HEK293 (cell line): ENCODE measurements around the gene GALC.

Experiments used
- CTCF ChIA-PET: fragments of 350-600 bp; formaldehyde crosslinking; extraction: SDS; loops from one replicate; lab custom pipeline; 2021; ENCODE audit warnings: antibody characterized with exemption; lab: Yijun Ruan, JAX
- POLR2A ChIA-PET: fragments of 300-600 bp; formaldehyde crosslinking; extraction: SDS; loops from one replicate; lab custom pipeline; 2020; ENCODE audit warnings: antibody characterized with exemption, inconsistent platforms; lab: Yijun Ruan, JAX
- H3K27ac ChIP-seq: fragments of 200-500 bp; sonication (Bioruptor generic); 2 replicates; pipeline ENCODE4 v1.5.1; 2014; ENCODE audit warnings: low read depth, low read length, control low read depth, inconsistent platforms; ENCODE audit errors: extremely low read depth
- H3K36me3 ChIP-seq, 2 experiments: fragments of 200-500 bp in 1 of 2; sonication (Bioruptor generic) in 1 of 2; 1 replicate in 1 of 2; 2 replicates in 1 of 2; pipeline ENCODE4 v1.5.1; 2014 to 2017; ENCODE audit warnings: inconsistent platforms in 2 of 2, low read length in 2 of 2; ENCODE audit not compliant: control insufficient read depth in 2 of 2, insufficient read depth in 1 of 2
- H3K4me1 ChIP-seq: fragments of 200-500 bp; sonication (Bioruptor generic); 2 replicates; pipeline ENCODE4 v1.5.1; 2014; ENCODE audit warnings: mild to moderate bottlenecking, low read length, inconsistent platforms; ENCODE audit not compliant: control insufficient read depth, insufficient read depth
- H3K4me3 ChIP-seq: 2 replicates; pipeline ENCODE4 v1.5.1; 2011; ENCODE audit warnings: low read depth, mild to moderate bottlenecking, control low read depth, low read length, moderate library complexity
- H3K9me3 ChIP-seq: fragments of 200-500 bp; sonication (Bioruptor generic); 2 replicates; pipeline ENCODE4 v1.5.1; 2014; ENCODE audit warnings: low read depth, low read length, inconsistent platforms; ENCODE audit not compliant: control insufficient read depth, insufficient read depth
- SCRT1 ChIP-seq: fragments of 450-650 bp; formaldehyde crosslinking; IDR thresholded peaks from 2 replicates; pipeline ENCODE4 v1.5.1; 2016; ENCODE audit warnings: missing biosample characterization, missing genetic modification characterization, borderline replicate concordance
- ZBTB48 ChIP-seq: fragments of 450-650 bp; formaldehyde crosslinking; IDR thresholded peaks from 2 replicates; pipeline ENCODE4 v1.5.1; 2016; ENCODE audit warnings: missing biosample characterization, missing genetic modification characterization
- ZBTB49 ChIP-seq: fragments of 450-650 bp; formaldehyde crosslinking; IDR thresholded peaks from 2 replicates; pipeline ENCODE4 v1.5.1; 2016; ENCODE audit warnings: missing biosample characterization, missing genetic modification characterization, low read depth
- ZEB2 ChIP-seq: fragments of 450-650 bp; formaldehyde crosslinking; IDR thresholded peaks from 2 replicates; pipeline ENCODE4 v1.5.1; 2016; ENCODE audit warnings: missing biosample characterization, missing genetic modification characterization
- ZFP3 ChIP-seq: fragments of 450-650 bp; formaldehyde crosslinking; IDR thresholded peaks from 2 replicates; pipeline ENCODE4 v1.5.1; 2016; ENCODE audit warnings: low read depth, missing biosample characterization, missing genetic modification characterization
- ZFP41 ChIP-seq: fragments of 450-650 bp; formaldehyde crosslinking; IDR thresholded peaks from 2 replicates; pipeline ENCODE4 v1.5.1; 2016; ENCODE audit warnings: missing biosample characterization, missing genetic modification characterization, borderline replicate concordance
- ZNF132 ChIP-seq: fragments of 450-650 bp; formaldehyde crosslinking; IDR thresholded peaks from 2 replicates; pipeline ENCODE4 v1.5.1; 2017; ENCODE audit warnings: missing biosample characterization, missing genetic modification characterization, borderline replicate concordance
- ZNF16 ChIP-seq: fragments of 450-650 bp; formaldehyde crosslinking; IDR thresholded peaks from 2 replicates; pipeline ENCODE4 v1.5.1; 2016; ENCODE audit warnings: low read depth, missing biosample characterization, missing genetic modification characterization
- ZNF302 ChIP-seq: fragments of 450-650 bp; formaldehyde crosslinking; IDR thresholded peaks from 2 replicates; pipeline ENCODE4 v1.5.1; 2016; ENCODE audit warnings: missing biosample characterization, missing genetic modification characterization, low read depth
- ZNF37A ChIP-seq: fragments of 450-650 bp; IDR thresholded peaks from 2 replicates; pipeline ENCODE4 v1.5.1; 2018; ENCODE audit warnings: missing biosample characterization, missing genetic modification characterization
- ZNF501 ChIP-seq: fragments of 450-650 bp; formaldehyde crosslinking; IDR thresholded peaks from 2 replicates; pipeline ENCODE4 v1.5.1; 2016; ENCODE audit warnings: missing biosample characterization, missing genetic modification characterization
- ZNF521 ChIP-seq: fragments of 450-650 bp; formaldehyde crosslinking; IDR thresholded peaks from 2 replicates; pipeline ENCODE4 v1.5.1; 2017; ENCODE audit warnings: missing biosample characterization, mild to moderate bottlenecking, missing genetic modification characterization
- ZNF600 ChIP-seq: fragments of 450-650 bp; formaldehyde crosslinking; IDR thresholded peaks from 2 replicates; pipeline ENCODE4 v1.5.1; 2016; ENCODE audit warnings: missing biosample characterization, missing genetic modification characterization
- ZNF610 ChIP-seq: fragments of 450-650 bp; formaldehyde crosslinking; IDR thresholded peaks from 2 replicates; pipeline ENCODE4 v1.5.1; 2016; ENCODE audit warnings: missing biosample characterization, missing genetic modification characterization, borderline replicate concordance
- ZNF654 ChIP-seq: fragments of 450-650 bp; formaldehyde crosslinking; IDR thresholded peaks from 2 replicates; pipeline ENCODE4 v1.5.1; 2016; ENCODE audit warnings: low read depth, missing biosample characterization, missing genetic modification characterization
- ZNF777 ChIP-seq: fragments of 450-650 bp; formaldehyde crosslinking; IDR thresholded peaks from 2 replicates; pipeline ENCODE4 v1.5.1; 2017; ENCODE audit warnings: missing biosample characterization, missing genetic modification characterization, borderline replicate concordance
- ZNF791 ChIP-seq: fragments of 450-650 bp; formaldehyde crosslinking; IDR thresholded peaks from 2 replicates; pipeline ENCODE4 v1.5.1; 2016; ENCODE audit warnings: missing biosample characterization, missing genetic modification characterization

GALC gene

GRCh38 chr14:87960013-87960787, 32.8 kb downstream of the GALC start (continued):
- TF ChIP-seq ZNF132 (tag by site-specific recombination): no peak
- no peak for TF ChIP-seq ZNF302
- TF ChIP-seq ZEB2: no peak
- TF ChIP-seq ZNF791 (tag by site-specific recombination): no peak
- no peak for TF ChIP-seq ZNF501 (tag by site-specific recombination)

DNA sequence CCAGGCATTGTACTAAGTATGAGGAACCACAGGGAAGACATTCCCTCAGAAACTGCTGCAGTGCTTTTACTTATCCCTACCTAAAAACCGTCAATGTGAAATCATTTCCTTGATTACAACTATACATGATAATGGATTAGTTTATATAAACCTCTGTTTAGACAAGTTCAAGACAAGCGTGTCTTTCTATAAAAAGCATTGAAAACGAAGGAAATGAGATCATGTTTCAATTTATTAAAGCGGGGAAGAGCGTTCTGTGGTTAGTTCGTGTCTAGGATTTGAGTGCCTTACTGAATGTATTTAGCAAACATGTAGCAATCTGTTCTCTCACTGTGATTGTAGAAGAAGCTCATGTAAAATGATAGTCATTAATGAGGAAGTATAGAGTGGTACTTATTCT, 37.5 kb downstream of the GALC start:
- Histone ChIP-seq H3K4me1 (peaks cover 7% of the 10 kb centered on the region), H3K9me3 (no peaks in the 10 kb centered on the region), H3K27ac (no peak overlapping the region), H3K36me3 (no peaks in the 10 kb centered on the region), H3K4me3 (no peak overlapping the region)
- ChIA-PET POLR2A (no interaction called here), CTCF (interaction anchor here (0.7 to 1.1 kb wide), 2 partner anchors 10 to 401 kb away, joined by 4 to 5 read pairs; no protein-coding TSS in a partner anchor)
- no peak for TF ChIP-seq ZNF791 (tag by site-specific recombination)
- no peak for TF ChIP-seq ZFP3 (tag by site-specific recombination)
- no peak for TF ChIP-seq SCRT1 (tag by site-specific recombination)
- TF ChIP-seq ZNF777 (tag by site-specific recombination): no peak
- no peak for TF ChIP-seq ZBTB49 (tag by site-specific recombination)
- no peak for TF ChIP-seq ZNF16 (tag by site-specific recombination)
- no peak for TF ChIP-seq ZNF37A (tag by site-specific recombination)
- no peak for TF ChIP-seq ZNF521 (tag by site-specific recombination)

GRCh38 chr14:87952307-87953094, 40.5 kb downstream of the GALC start:
- H3K27ac ChIP-seq: no peak overlapping the region
- POLR2A ChIA-PET: no interaction called here
- CTCF ChIA-PET: interaction anchor here (0.5 to 1.3 kb wide), 6 partner anchors 8 to 290 kb away, joined by 3 read pairs; no protein-coding TSS in a partner anchor

GRCh38 chr14:87944987-87945604, 47.9 kb downstream of the GALC start:
- H3K27ac ChIP-seq: no peak overlapping the region
- CTCF ChIA-PET: interaction anchor here (0.6 to 4.3 kb wide), 29 partner anchors 8 to 786 kb away, joined by 3 to 30 read pairs (median 4); no protein-coding TSS in a partner anchor
- no peaks in the 10 kb centered on the region for H3K9me3 ChIP-seq
- POLR2A ChIA-PET: no interaction called here
- no peaks in the 10 kb centered on the region for H3K36me3 ChIP-seq
- no peak overlapping the region for H3K4me3 ChIP-seq
- no peaks in the 10 kb centered on the region for H3K4me1 ChIP-seq
- TF ChIP-seq ZNF654 (tag by site-specific recombination) (peak; percentile 79), ZNF600 (tag by site-specific recombination) (no peak), ZBTB48 (tag by site-specific recombination) (no peak), ZNF610 (no peak)

More at GRCh38 chr14:87952307-87953094, 40.5 kb downstream of the GALC start:
- Histone ChIP-seq H3K4me1 (peaks cover 7% of the 10 kb centered on the region), H3K4me3 (no peak overlapping the region), H3K36me3 (no peaks in the 10 kb centered on the region), H3K9me3 (no peaks in the 10 kb centered on the region)
- TF ChIP-seq ZFP41 (tag by site-specific recombination): no peak
